ENCODE data around the gene GNB5. TPM values are rescaled to one million over a fixed set of nuclear protein-coding genes. Genes with fewer than 3 reads are reported as not detected.

The GNB5 gene
- polyA plus RNA-seq, 1 donor from 2014 or later: 89.6 TPM

GRCh38 chr15:52080031-52080430 lies 111.2 kb downstream of the GNB5 start:
- Histone ChIP-seq H3K9me2 (ENCODE audit: insufficient read depth, low read length) (no peaks in the 10 kb centered on the region), H3K27ac (ENCODE audit: low read length) (no peak overlapping the region), H3K9me3 (ENCODE audit: low read length) (no peaks in the 10 kb centered on the region), H4K20me1 (ENCODE audit: insufficient read depth) (no peaks in the 10 kb centered on the region), H2AFZ (ENCODE audit: low read depth, low read length) (no peak overlapping the region), H3K27me3 (ENCODE audit: insufficient read depth, low read depth, low read length) (no peaks in the 10 kb centered on the region), H3K36me3 (ENCODE audit: insufficient read depth, low read length) (no peaks in the 10 kb centered on the region), H3K4me2 (ENCODE audit: low read length) (no peak overlapping the region), H3K79me2 (replicated peaks; ENCODE audit: insufficient read depth, low read length) (no peaks in the 10 kb centered on the region), H3K4me3 (ENCODE audit: low read length) (no peak overlapping the region), H3F3A (ENCODE audit: insufficient read depth, low read length, poor library complexity, severe bottlenecking) (no peaks in the 10 kb centered on the region), H3K9ac (ENCODE audit: low read length) (no peak overlapping the region)
- TF ChIP-seq EP300 (conservative IDR thresholded peaks at IDR 0.05; ENCODE audit: poor library complexity, severe bottlenecking) (no peak), EZH2 (IDR thresholded peaks at IDR 0.05; ENCODE audit: borderline replicate concordance, insufficient read depth, low read length, poor library complexity, severe bottlenecking) (no peak), CTCF (IDR thresholded peaks at IDR 0.05; ENCODE audit: poor library complexity, severe bottlenecking) (no peak), SMC3 (conservative IDR thresholded peaks at IDR 0.05; ENCODE audit: poor library complexity) (no peak), RAD21 (conservative IDR thresholded peaks at IDR 0.05) (no peak), MXI1 (conservative IDR thresholded peaks at IDR 0.05; ENCODE audit: poor library complexity, severe bottlenecking) (no peak), REST (IDR thresholded peaks at IDR 0.05; ENCODE audit: borderline replicate concordance) (no peak)

DNA sequence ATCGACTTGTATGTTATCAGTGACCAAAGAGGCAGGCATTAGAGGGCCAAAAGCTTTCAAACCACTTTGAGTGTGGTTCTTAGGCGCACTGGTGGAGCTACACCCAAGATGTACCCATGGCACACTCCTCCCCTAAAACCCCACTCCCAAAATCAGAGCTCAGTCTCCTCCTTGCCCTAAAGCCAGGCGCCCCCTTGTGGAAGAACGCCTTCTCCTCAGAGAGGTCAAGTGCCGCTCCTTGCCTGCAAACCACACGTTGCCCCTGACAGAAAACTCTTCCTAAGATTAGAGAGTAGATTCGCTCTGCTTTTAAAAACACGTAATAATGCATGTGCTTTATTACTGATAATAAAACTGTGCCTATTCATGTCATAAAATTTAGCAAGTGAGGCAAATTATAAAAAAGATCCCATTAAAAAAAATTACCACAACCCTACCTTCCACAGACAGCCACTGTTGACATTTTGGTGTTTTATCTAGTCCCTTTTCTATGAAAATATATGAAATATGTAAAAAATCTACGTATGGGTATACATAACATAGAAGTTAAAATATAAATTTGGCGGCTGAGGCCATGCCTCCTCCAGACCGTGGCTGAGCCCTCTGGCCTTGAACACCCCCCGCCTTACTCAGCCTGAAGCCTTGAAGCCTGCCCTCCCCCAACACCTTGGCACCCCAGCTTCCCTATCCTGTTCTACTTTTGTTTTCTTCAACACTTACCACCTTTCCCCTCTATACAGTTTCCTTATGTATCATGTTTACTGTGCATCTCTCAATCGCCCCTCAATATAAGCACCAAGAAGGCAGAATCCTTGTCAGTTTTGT lies 112.1 kb downstream of the GNB5 start:
- no peaks in the 10 kb centered on the region for H3K36me3 ChIP-seq (ENCODE audit: insufficient read depth, low read length)
- H3K9me2 ChIP-seq (ENCODE audit: insufficient read depth, low read length): no peaks in the 10 kb centered on the region
- H3K9me3 ChIP-seq (ENCODE audit: low read length): no peaks in the 10 kb centered on the region
- TF ChIP-seq EP300 (conservative IDR thresholded peaks at IDR 0.05; ENCODE audit: poor library complexity, severe bottlenecking) (no peak), CTCF (IDR thresholded peaks at IDR 0.05; ENCODE audit: poor library complexity, severe bottlenecking) (peak; percentile 29)
- H3K79me2 ChIP-seq (replicated peaks; ENCODE audit: insufficient read depth, low read length): no peaks in the 10 kb centered on the region
- no peaks in the 10 kb centered on the region for H3K27me3 ChIP-seq (ENCODE audit: insufficient read depth, low read depth, low read length)
- H2AFZ ChIP-seq (ENCODE audit: low read depth, low read length): no peak overlapping the region
- H3K27ac ChIP-seq (ENCODE audit: low read length): no peak overlapping the region
- no peaks in the 10 kb centered on the region for H3F3A ChIP-seq (ENCODE audit: insufficient read depth, low read length, poor library complexity, severe bottlenecking)
- no peak overlapping the region for H3K4me2 ChIP-seq (ENCODE audit: low read length)
- no peak overlapping the region for H3K4me3 ChIP-seq (ENCODE audit: low read length)
- no peak overlapping the region for H3K9ac ChIP-seq (ENCODE audit: low read length)
- H4K20me1 ChIP-seq (ENCODE audit: insufficient read depth): no peaks in the 10 kb centered on the region

Measured in neural cell (in vitro differentiated cells).